ENCODE data around the gene ANKZF1. TPM values are rescaled to one million over a fixed set of nuclear protein-coding genes. Genes with fewer than 3 reads are reported as not detected.

ANKZF1 gene
- polyA plus RNA-seq, 1 of the 3 experiments (the other 2 are of a cell fraction), result 22.3 TPM

- DNase-seq, result no peak
- H3K27ac ChIP-seq (ENCODE audit: low read depth in 2 of 2, low read length in 1 of 2), result no peak overlapping the region
- no peaks in the 10 kb centered on the region for H3K9me3 ChIP-seq
- peaks cover 17% of the 10 kb centered on the region for H3K79me2 ChIP-seq (ENCODE audit: insufficient read depth)
- peaks cover 13% of the 10 kb centered on the region for H3F3A ChIP-seq (replicated peaks; ENCODE audit: insufficient read depth)
- CTCF ChIA-PET, result interaction anchor here (1.2 to 4.1 kb wide), 4 partner anchors 9 to 111 kb away, joined by 3 to 12 read pairs (median 7); partner anchors contain the start of gene NHEJ1
- no peaks in the 10 kb centered on the region for H3K9me2 ChIP-seq
- peaks cover 7% of the 10 kb centered on the region for H4K20me1 ChIP-seq (ENCODE audit: insufficient read depth)
- peaks cover 50 to 52% of the 10 kb centered on the region in 2 experiments for H3K36me3 ChIP-seq (replicated peaks in 1 of 2; ENCODE audit: control insufficient read depth in 1 of 2, insufficient read depth in 2 of 2, low read length in 1 of 2)
- H2AFZ ChIP-seq (ENCODE audit: low read depth), result no peak overlapping the region
- H3K9ac ChIP-seq, result no peak overlapping the region
- H3K4me1 ChIP-seq (ENCODE audit: control insufficient read depth in 1 of 2, insufficient read depth in 2 of 2, low read depth in 1 of 2, low read length in 1 of 2), result peaks cover 0 to 4% of the 10 kb centered on the region in 2 experiments; a peak in 2 of 4 replicates
- POLR2A ChIA-PET, result no interaction called here
- H3K4me3 ChIP-seq (ENCODE audit: low read depth in 2 of 2, low read length in 1 of 2), result no peak overlapping the region
- WGBS (ENCODE audit: low lambda C conversion rate), result 95% methylated on average over 2 of the region's 2 CpGs
- TF ChIP-seq TAF1 (IDR thresholded peaks at IDR 0.05; ENCODE audit: borderline replicate concordance, low read depth, low read length), result no peak
- TF ChIP-seq RXRA (IDR thresholded peaks at IDR 0.05; ENCODE audit: borderline replicate concordance, low read depth), result no peak
- TF ChIP-seq FOSL2 (IDR thresholded peaks at IDR 0.05; ENCODE audit: borderline replicate concordance, low read depth), result no peak
- no peak for TF ChIP-seq YY1 (IDR thresholded peaks at IDR 0.05; ENCODE audit: low read depth)
- TF ChIP-seq GABPA (IDR thresholded peaks at IDR 0.05; ENCODE audit: low read depth), result no peak
- no peak for TF ChIP-seq RAD21 (IDR thresholded peaks at IDR 0.05; ENCODE audit: low read length)
- TF ChIP-seq USF1 (IDR thresholded peaks at IDR 0.05; ENCODE audit: borderline replicate concordance, low read depth), result no peak
- TF ChIP-seq, protein P1, sequence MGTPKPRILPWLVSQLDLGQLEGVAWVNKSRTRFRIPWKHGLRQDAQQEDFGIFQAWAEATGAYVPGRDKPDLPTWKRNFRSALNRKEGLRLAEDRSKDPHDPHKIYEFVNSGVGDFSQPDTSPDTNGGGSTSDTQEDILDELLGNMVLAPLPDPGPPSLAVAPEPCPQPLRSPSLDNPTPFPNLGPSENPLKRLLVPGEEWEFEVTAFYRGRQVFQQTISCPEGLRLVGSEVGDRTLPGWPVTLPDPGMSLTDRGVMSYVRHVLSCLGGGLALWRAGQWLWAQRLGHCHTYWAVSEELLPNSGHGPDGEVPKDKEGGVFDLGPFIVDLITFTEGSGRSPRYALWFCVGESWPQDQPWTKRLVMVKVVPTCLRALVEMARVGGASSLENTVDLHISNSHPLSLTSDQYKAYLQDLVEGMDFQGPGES (IDR thresholded peaks at IDR 0.05; ENCODE audit: low read depth, low read length), result no peak
- no peak for TF ChIP-seq CTCF (IDR thresholded peaks at IDR 0.05)
- no peak for TF ChIP-seq ZBTB33 (IDR thresholded peaks at IDR 0.05; ENCODE audit: borderline replicate concordance, low read depth)
- no peak for TF ChIP-seq MAX (IDR thresholded peaks at IDR 0.05; ENCODE audit: low read depth)
- no peak for TF ChIP-seq MEF2A (IDR thresholded peaks at IDR 0.05; ENCODE audit: borderline replicate concordance, low read depth)
- TF ChIP-seq PBX3 (IDR thresholded peaks at IDR 0.05), result no peak
- TF ChIP-seq REST (IDR thresholded peaks at IDR 0.05; ENCODE audit: low read depth, low read length), result no peak
- no peaks in the 10 kb centered on the region for H3K27me3 ChIP-seq (ENCODE audit: insufficient read depth)
- H3K4me2 ChIP-seq, result no peak overlapping the region
Observed at GRCh38 chr2:219184121-219184520, 45.5 kb upstream of the ANKZF1 start.

Measured in SK-N-SH (cell line).